Neural cell (in vitro differentiated cells): ENCODE results near the gene TSC1. TPM values are rescaled to one million over a fixed set of nuclear protein-coding genes. Genes with fewer than 3 reads are reported as not detected.

Experiments
- H2AFZ ChIP-seq: fragments of 200-600, 300-800 bp; sonication (generic), shearing (Covaris generic); 2 replicates; pipeline ENCODE4 v1.6.0; 2014; ENCODE audit warnings: low read depth, mild to moderate bottlenecking, antibody characterized with exemption, low read length, moderate library complexity
- H3F3A ChIP-seq: fragments of 200-600 bp; shearing (Covaris generic); 2 replicates; pipeline ENCODE4 v1.6.1; 2016; ENCODE audit warnings: mild to moderate bottlenecking, moderate library complexity, mixed read lengths, antibody characterized with exemption, low read length; ENCODE audit not compliant: insufficient read depth, poor library complexity, severe bottlenecking
- H3K27ac ChIP-seq: fragments of 200-600, 300-800 bp; sonication (generic), shearing (Covaris generic); 2 replicates; pipeline ENCODE4 v1.5.1; 2014; ENCODE audit warnings: mild to moderate bottlenecking, low read length, moderate library complexity
- H3K27me3 ChIP-seq: fragments of 300-800, 200-600 bp; sonication (generic), shearing (Covaris generic); 2 replicates; pipeline ENCODE4 v1.6.0; 2014; ENCODE audit warnings: mild to moderate bottlenecking, low read depth, low read length, moderate library complexity; ENCODE audit not compliant: insufficient read depth
- H3K36me3 ChIP-seq: fragments of 300-800, 200-600 bp; sonication (generic), shearing (Covaris generic); 2 replicates; pipeline ENCODE4 v1.5.1; 2014; ENCODE audit warnings: mild to moderate bottlenecking, antibody characterized with exemption, low read length, moderate library complexity; ENCODE audit not compliant: insufficient read depth
- H3K4me2 ChIP-seq: fragments of 300-800, 200-600 bp; sonication (generic), shearing (Covaris generic); 2 replicates; pipeline ENCODE4 v1.6.0; 2014; ENCODE audit warnings: mild to moderate bottlenecking, low read length
- H3K4me3 ChIP-seq: fragments of 300-800, 200-600 bp; sonication (generic), shearing (Covaris generic); 2 replicates; pipeline ENCODE4 v1.5.1; 2014; ENCODE audit warnings: mild to moderate bottlenecking, low read length, moderate library complexity
- H3K79me2 ChIP-seq: fragments of 200-600 bp; shearing (Covaris generic); replicated peaks from 2 replicates; pipeline ENCODE4 v1.6.0; 2014; ENCODE audit warnings: mild to moderate bottlenecking, low read length, moderate library complexity; ENCODE audit not compliant: insufficient read depth
- H3K9ac ChIP-seq: fragments of 300-800, 200-600 bp; sonication (generic), shearing (Covaris generic); 2 replicates; pipeline ENCODE4 v1.6.1; 2016; ENCODE audit warnings: mild to moderate bottlenecking, low read length, mixed read lengths
- H3K9me2 ChIP-seq: fragments of 200-600 bp; shearing (Covaris generic); 2 replicates; pipeline ENCODE4 v1.6.1; 2016; ENCODE audit warnings: mild to moderate bottlenecking, low read length, mixed read lengths; ENCODE audit not compliant: insufficient read depth
- H3K9me3 ChIP-seq: fragments of 200-600, 300-800 bp; sonication (generic), shearing (Covaris generic); 2 replicates; pipeline ENCODE4 v1.6.1; 2016; ENCODE audit warnings: mild to moderate bottlenecking, mixed run types, low read length, moderate library complexity, mixed read lengths
- H4K20me1 ChIP-seq: fragments of 200-600 bp; shearing (Covaris generic); 2 replicates; pipeline ENCODE4 v1.6.1; 2016; ENCODE audit warnings: mild to moderate bottlenecking, mixed run types; ENCODE audit not compliant: insufficient read depth
- EP300 ChIP-seq: fragments of 450-650 bp; conservative IDR thresholded peaks from 2 replicates; pipeline ENCODE4 v1.6.1; 2014; ENCODE audit warnings: antibody characterized with exemption, mild to moderate bottlenecking, moderate library complexity; ENCODE audit not compliant: poor library complexity, severe bottlenecking
- EZH2 ChIP-seq: fragments of 200-600, 300-800 bp; shearing (Covaris generic), sonication (generic); IDR thresholded peaks from 2 replicates; pipeline ENCODE4 v1.6.1; 2014; ENCODE audit warnings: antibody characterized with exemption, low read length, borderline replicate concordance, mild to moderate bottlenecking; ENCODE audit not compliant: insufficient read depth, poor library complexity, severe bottlenecking
- MXI1 ChIP-seq: fragments of 450-650 bp; conservative IDR thresholded peaks from 2 replicates; pipeline ENCODE4 v1.6.1; 2014; ENCODE audit warnings: antibody characterized with exemption, mild to moderate bottlenecking; ENCODE audit not compliant: poor library complexity, severe bottlenecking
- POLR2AphosphoS5 ChIP-seq: IDR thresholded peaks from 2 replicates; pipeline ENCODE4 v1.6.1; 2012
- RAD21 ChIP-seq: fragments of 450-650 bp; conservative IDR thresholded peaks from 2 replicates; pipeline ENCODE4 v1.6.1; 2014; ENCODE audit warnings: antibody characterized with exemption, mild to moderate bottlenecking, moderate library complexity
- SMC3 ChIP-seq: fragments of 450-650 bp; conservative IDR thresholded peaks from 2 replicates; pipeline ENCODE4 v1.6.1; 2014; ENCODE audit warnings: antibody characterized with exemption, mild to moderate bottlenecking, moderate library complexity; ENCODE audit not compliant: poor library complexity
- TAF1 ChIP-seq: IDR thresholded peaks from 2 replicates; pipeline ENCODE4 v1.6.1; 2012; ENCODE audit warnings: low read depth
- polyA plus RNA-seq: library from polyadenylated mRNA; depleted of rRNA; stranded (reverse); fragments of >200 nt; gene quantifications from 2 replicates; pipeline ENCODE4 v1.2.3, GENCODE V29; 2014
- TF ChIP-seq, protein P1 (sequence below): IDR thresholded peaks from 2 replicates; pipeline ENCODE4 v1.6.1; 2012; ENCODE audit warnings: borderline replicate concordance
- TF ChIP-seq, protein P2 (sequence below): fragments of 450-650 bp; IDR thresholded peaks from 2 replicates; pipeline ENCODE4 v1.5.1; 2014; ENCODE audit warnings: antibody characterized with exemption, mild to moderate bottlenecking, moderate library complexity; ENCODE audit not compliant: poor library complexity, severe bottlenecking

Gene TSC1
- polyA plus RNA-seq, 1 donor from 2014 or later: 47.1 TPM

DNA sequence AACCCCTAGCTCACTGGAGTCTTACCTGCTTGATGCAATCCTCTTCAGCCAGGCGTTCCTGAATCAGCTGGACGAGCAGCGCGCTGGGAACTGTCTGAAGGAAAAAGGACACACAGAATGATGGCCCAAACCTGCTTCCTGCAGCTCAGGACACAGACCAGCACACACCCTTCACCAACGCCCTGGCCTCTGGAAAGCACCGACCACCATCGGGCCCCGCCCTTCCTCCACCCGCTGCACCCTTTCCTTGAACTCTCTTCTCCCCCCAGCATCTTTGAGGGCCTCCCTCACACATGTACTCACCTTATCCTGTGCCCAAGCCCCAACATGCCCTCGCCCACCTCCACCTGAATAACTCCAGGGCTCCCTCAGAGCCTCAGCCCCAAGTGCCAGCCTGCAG lies 89.6 kb downstream of the TSC1 start:
- Histone ChIP-seq H3K27ac (no peak overlapping the region), H2AFZ (no peak overlapping the region), H4K20me1 (no peaks in the 10 kb centered on the region), H3K4me2 (no peak overlapping the region), H3K36me3 (no peaks in the 10 kb centered on the region), H3F3A (no peaks in the 10 kb centered on the region), H3K4me3 (no peak overlapping the region), H3K27me3 (no peaks in the 10 kb centered on the region), H3K79me2 (no peaks in the 10 kb centered on the region), H3K9me3 (no peaks in the 10 kb centered on the region), H3K9ac (no peak overlapping the region), H3K9me2 (no peaks in the 10 kb centered on the region)
- no peak for TF ChIP-seq MXI1
- no peak for TF ChIP-seq RAD21
- TF ChIP-seq EP300: no peak
- no peak for TF ChIP-seq EZH2
- TF ChIP-seq TAF1: no peak
- no peak for TF ChIP-seq SMC3
- TF ChIP-seq, protein P1, sequence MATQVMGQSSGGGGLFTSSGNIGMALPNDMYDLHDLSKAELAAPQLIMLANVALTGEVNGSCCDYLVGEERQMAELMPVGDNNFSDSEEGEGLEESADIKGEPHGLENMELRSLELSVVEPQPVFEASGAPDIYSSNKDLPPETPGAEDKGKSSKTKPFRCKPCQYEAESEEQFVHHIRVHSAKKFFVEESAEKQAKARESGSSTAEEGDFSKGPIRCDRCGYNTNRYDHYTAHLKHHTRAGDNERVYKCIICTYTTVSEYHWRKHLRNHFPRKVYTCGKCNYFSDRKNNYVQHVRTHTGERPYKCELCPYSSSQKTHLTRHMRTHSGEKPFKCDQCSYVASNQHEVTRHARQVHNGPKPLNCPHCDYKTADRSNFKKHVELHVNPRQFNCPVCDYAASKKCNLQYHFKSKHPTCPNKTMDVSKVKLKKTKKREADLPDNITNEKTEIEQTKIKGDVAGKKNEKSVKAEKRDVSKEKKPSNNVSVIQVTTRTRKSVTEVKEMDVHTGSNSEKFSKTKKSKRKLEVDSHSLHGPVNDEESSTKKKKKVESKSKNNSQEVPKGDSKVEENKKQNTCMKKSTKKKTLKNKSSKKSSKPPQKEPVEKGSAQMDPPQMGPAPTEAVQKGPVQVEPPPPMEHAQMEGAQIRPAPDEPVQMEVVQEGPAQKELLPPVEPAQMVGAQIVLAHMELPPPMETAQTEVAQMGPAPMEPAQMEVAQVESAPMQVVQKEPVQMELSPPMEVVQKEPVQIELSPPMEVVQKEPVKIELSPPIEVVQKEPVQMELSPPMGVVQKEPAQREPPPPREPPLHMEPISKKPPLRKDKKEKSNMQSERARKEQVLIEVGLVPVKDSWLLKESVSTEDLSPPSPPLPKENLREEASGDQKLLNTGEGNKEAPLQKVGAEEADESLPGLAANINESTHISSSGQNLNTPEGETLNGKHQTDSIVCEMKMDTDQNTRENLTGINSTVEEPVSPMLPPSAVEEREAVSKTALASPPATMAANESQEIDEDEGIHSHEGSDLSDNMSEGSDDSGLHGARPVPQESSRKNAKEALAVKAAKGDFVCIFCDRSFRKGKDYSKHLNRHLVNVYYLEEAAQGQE: no peak
- TF ChIP-seq, protein P2, sequence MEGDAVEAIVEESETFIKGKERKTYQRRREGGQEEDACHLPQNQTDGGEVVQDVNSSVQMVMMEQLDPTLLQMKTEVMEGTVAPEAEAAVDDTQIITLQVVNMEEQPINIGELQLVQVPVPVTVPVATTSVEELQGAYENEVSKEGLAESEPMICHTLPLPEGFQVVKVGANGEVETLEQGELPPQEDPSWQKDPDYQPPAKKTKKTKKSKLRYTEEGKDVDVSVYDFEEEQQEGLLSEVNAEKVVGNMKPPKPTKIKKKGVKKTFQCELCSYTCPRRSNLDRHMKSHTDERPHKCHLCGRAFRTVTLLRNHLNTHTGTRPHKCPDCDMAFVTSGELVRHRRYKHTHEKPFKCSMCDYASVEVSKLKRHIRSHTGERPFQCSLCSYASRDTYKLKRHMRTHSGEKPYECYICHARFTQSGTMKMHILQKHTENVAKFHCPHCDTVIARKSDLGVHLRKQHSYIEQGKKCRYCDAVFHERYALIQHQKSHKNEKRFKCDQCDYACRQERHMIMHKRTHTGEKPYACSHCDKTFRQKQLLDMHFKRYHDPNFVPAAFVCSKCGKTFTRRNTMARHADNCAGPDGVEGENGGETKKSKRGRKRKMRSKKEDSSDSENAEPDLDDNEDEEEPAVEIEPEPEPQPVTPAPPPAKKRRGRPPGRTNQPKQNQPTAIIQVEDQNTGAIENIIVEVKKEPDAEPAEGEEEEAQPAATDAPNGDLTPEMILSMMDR: no peak
- no peak for TF ChIP-seq POLR2AphosphoS5

DNA sequence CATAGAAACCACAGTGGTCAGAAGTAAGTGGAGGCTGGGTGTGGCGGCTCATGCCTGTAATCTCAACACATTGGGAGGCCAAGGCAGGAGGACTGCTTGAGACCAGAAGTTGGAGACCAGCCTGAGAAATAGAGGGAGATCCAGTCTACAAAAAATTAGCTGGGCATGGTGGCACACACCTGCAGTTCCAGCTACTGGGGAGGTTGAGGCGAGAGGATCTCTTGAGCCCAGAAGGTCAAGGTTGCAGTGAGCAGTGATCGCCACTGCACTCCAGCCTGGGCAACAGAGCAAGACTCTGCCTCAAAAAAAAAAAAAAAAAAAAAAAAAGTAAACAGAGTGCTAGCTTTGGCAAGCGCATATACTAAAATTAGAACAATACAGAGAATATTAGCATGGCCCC lies 90.9 kb downstream of the TSC1 start:
- no peaks in the 10 kb centered on the region for H3K27me3 ChIP-seq
- H2AFZ ChIP-seq: no peak overlapping the region
- no peaks in the 10 kb centered on the region for H4K20me1 ChIP-seq
- H3K9me2 ChIP-seq: no peaks in the 10 kb centered on the region
- H3K9ac ChIP-seq: no peak overlapping the region
- H3K4me2 ChIP-seq: no peak overlapping the region
- H3K9me3 ChIP-seq: no peaks in the 10 kb centered on the region
- H3K36me3 ChIP-seq: no peaks in the 10 kb centered on the region
- no peak overlapping the region for H3K27ac ChIP-seq
- H3K4me3 ChIP-seq: no peak overlapping the region
- TF ChIP-seq EZH2 (no peak), POLR2AphosphoS5 (no peak), SMC3 (no peak), RAD21 (no peak)
- TF ChIP-seq, protein P1: no peak
- H3F3A ChIP-seq: no peaks in the 10 kb centered on the region
- H3K79me2 ChIP-seq: no peaks in the 10 kb centered on the region
